WI38 (cell line): ENCODE results near the gene OLA1.

Source experiments
- H3K4me3 ChIP-seq: 2 replicates; pipeline ENCODE4 v1.5.1; 2011; ENCODE audit warnings: low read depth, mild to moderate bottlenecking, control low read depth, low read length
- CTCF ChIP-seq: IDR thresholded peaks from 2 replicates; pipeline ENCODE4 v1.5.1; 2012; ENCODE audit warnings: low read depth, mild to moderate bottlenecking, control low read depth, low read length

OLA1 gene

GRCh38 chr2:174051741-174052583 lies 196.4 kb downstream of the OLA1 start:
- TF ChIP-seq CTCF: no peak
- peak overlapping the region; percentile 3; the same call in 1 of the 2 replicates for H3K4me3 ChIP-seq

DNA sequence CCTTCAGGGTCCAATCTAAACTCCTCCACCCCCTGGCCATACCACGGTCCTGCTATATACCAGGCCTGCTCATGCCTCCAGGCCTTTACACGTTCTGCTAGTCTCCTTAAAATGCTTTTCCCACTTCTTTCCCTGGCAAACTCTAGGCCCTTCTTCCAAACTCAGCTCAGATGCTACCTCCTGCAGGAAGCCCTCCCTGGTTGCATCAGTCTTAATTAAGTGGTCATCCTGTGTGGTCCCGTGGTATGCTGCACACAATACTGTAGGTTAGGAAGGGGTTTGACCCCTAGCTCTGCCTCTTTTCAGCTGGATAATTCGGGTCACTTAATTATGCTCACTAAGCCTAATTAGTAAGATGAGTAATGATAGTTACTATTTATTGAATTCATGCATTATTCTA lies 197.3 kb downstream of the OLA1 start:
- no peak overlapping the region for H3K4me3 ChIP-seq

GRCh38 chr2:174049895-174050294 lies 198.4 kb downstream of the OLA1 start:
- no peak for TF ChIP-seq CTCF
- no peak overlapping the region for H3K4me3 ChIP-seq

More for the DNA sequence above, 197.3 kb downstream of the OLA1 start:
- TF ChIP-seq CTCF: no peak

DNA sequence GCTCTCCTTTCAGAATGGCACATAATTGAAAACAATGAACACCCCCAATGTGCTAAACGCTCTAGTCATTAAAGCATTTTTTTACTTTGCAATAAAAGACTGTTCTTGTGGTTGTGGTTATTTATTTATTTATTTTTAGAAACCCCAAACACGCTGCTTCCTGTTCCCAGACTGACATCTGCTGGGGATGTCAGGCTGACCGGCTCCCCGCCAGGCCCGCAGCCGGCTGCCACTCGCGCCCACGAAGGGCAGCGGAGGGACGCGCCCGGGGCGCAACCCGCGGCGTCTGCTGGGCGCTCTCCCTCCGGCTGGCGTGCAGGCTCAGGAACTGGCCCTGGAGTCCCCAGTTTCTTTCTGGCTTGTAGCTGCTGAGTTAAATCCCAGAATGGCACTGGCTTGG lies 200.1 kb downstream of the OLA1 start:
- H3K4me3 ChIP-seq: no peak overlapping the region
- no peak for TF ChIP-seq CTCF

DNA sequence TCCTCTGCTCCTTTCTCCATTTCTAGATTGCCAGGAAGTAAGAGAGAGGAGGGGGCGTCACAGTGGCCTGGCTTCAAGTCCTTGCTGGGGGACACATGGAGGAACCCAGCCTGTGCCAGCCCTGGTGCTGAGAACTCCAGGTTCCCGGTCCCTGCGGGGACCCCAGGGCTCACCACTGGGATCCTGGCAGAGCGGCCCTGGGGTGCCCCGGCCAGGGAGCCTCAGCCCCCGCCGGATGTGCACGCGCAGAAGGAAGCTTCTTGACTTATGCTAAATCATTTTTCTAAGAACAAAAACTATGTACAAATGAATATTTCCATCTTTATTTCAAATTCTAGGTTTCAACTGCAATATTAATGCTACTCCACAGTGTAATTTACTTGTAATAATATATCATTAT lies 200.6 kb downstream of the OLA1 start:
- no peak for TF ChIP-seq CTCF
- H3K4me3 ChIP-seq: no peak overlapping the region

DNA sequence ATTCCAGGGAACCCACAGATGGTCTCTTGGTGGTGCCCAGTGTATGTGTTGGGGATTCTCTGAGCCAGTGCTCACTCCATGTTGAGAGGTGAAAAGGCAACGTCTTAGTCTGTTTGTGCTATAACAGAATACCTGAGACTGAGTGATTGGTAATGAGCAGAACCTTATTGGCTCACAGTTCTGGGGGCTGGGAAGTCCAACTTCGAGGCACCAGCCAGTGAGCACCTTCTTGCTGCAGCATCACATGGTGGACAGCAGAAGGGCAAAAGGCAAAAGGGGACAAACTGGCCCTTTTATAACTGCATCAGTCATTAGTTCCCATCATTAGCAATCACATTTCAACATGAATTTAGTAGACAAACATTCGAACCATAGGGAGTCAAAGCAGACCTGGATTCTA lies 202.2 kb downstream of the OLA1 start:
- TF ChIP-seq CTCF: no peak
- no peak overlapping the region for H3K4me3 ChIP-seq

DNA sequence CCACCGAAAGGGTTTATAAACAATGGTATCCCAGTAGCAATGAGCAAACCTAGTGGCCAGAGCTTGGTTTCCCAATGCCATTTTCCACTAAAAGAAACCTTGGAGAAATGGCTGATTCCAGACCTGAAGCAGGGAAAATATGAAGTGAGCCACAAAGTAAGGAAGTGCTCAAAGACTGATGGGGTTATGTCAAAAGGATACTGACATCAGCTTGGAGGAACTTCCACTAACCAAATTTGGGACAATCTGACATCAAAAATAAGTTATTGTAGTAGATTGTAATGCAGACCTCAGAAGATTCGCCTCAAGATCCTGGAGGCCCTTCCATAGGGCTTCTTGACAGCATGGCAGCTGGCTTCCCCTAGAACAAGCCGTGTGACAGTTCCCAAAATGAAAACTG lies 203.8 kb downstream of the OLA1 start:
- no peak overlapping the region for H3K4me3 ChIP-seq
- no peak for TF ChIP-seq CTCF
